SW 1271 (cell line): Measurements from ENCODE around the gene LAG3.

Experiments used
- DNase-seq, 2 experiments: peaks; one replicate each; lab custom pipeline; 2025; lab: John Stamatoyannopoulos, UW

LAG3 gene

GRCh38 chr12:6823182-6824084 is 51.1 kb downstream of the LAG3 start:
- DNase-seq, result no peak

GRCh38 chr12:6824085-6824775 is 51.9 kb downstream of the LAG3 start:
- no peak for DNase-seq

GRCh38 chr12:6824901-6825381 is 52.6 kb downstream of the LAG3 start:
- no peak for DNase-seq

- peak in 1 of 2 experiments; percentile 80 for DNase-seq
Measured at GRCh38 chr12:6825398-6826124, 53.2 kb downstream of the LAG3 start.

- no peak for DNase-seq
Measured at GRCh38 chr12:6826125-6826733, 53.9 kb downstream of the LAG3 start.

- no peak for DNase-seq
Measured at GRCh38 chr12:6826734-6827436, 54.6 kb downstream of the LAG3 start.

- DNase-seq, result peak; percentile 46 to 55
Measured at GRCh38 chr12:6827437-6827911, 55.2 kb downstream of the LAG3 start.
